Ammon's horn (tissue), 1 donor: ENCODE data around the gene SEMA4A.

Experiments used
- DNase-seq: peaks from one replicate; pipeline ENCODE4 v3.0.0-alpha.2; 2016; ENCODE audit warnings: low spot score

The SEMA4A gene

DNA sequence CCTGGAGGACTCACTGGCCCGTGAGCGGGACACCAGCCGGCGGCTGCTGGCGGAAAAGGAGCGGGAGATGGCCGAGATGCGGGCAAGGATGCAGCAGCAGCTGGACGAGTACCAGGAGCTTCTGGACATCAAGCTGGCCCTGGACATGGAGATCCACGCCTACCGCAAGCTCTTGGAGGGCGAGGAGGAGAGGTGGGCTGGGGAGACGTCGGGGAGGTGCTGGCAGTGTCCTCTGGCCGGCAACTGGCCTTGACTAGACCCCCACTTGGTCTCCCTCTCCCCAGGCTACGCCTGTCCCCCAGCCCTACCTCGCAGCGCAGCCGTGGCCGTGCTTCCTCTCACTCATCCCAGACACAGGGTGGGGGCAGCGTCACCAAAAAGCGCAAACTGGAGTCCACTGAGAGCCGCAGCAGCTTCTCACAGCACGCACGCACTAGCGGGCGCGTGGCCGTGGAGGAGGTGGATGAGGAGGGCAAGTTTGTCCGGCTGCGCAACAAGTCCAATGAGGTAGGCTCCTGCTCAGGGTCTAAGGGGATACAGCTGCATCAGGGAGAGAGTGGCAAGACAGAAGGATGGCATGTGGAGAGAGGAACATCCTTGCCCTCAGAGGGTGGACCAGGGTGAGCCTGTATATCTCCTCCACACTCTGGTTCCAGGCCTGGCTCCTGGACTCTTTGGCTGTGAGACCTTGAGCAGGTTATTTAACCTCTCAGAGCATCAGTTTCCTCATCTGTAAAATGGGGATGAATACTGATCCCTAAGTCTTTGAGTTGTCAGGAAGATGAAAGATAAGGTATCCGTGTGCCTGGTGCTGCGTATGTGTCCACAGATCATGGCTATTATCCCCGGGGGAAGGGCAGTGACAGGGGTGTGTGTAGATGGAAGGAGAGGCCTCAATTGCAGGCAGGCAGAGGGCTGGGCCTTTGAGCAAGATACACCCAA is 17.2 kb upstream of the SEMA4A start:
- no peak for DNase-seq

DNA sequence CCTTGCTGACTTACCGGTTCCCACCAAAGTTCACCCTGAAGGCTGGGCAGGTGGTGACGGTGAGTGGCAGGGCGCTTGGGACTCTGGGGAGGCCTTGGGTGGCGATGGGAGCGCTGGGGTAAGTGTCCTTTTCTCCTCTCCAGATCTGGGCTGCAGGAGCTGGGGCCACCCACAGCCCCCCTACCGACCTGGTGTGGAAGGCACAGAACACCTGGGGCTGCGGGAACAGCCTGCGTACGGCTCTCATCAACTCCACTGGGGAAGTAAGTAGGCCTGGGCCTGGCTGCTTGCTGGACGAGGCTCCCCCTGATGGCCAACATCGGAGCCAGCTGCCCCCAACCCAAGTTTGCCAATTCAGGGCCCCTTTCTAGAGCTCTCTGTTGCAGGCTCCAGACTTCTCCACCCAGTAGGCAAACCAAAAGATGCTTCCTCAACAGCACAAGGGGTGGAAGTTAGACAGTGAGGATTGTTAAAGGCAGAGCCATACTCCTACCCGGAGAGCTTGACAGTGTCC is 16.4 kb upstream of the SEMA4A start:
- no peak for DNase-seq

DNA sequence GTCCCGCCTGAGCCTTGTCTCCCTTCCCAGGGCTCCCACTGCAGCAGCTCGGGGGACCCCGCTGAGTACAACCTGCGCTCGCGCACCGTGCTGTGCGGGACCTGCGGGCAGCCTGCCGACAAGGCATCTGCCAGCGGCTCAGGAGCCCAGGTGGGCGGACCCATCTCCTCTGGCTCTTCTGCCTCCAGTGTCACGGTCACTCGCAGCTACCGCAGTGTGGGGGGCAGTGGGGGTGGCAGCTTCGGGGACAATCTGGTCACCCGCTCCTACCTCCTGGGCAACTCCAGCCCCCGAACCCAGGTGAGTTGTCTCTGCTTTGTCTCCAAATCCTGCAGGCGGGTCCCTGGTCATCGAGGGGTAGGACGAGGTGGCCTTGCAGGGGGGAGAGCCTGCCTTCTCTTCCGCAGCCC is 14.9 kb upstream of the SEMA4A start:
- DNase-seq: no peak

DNA sequence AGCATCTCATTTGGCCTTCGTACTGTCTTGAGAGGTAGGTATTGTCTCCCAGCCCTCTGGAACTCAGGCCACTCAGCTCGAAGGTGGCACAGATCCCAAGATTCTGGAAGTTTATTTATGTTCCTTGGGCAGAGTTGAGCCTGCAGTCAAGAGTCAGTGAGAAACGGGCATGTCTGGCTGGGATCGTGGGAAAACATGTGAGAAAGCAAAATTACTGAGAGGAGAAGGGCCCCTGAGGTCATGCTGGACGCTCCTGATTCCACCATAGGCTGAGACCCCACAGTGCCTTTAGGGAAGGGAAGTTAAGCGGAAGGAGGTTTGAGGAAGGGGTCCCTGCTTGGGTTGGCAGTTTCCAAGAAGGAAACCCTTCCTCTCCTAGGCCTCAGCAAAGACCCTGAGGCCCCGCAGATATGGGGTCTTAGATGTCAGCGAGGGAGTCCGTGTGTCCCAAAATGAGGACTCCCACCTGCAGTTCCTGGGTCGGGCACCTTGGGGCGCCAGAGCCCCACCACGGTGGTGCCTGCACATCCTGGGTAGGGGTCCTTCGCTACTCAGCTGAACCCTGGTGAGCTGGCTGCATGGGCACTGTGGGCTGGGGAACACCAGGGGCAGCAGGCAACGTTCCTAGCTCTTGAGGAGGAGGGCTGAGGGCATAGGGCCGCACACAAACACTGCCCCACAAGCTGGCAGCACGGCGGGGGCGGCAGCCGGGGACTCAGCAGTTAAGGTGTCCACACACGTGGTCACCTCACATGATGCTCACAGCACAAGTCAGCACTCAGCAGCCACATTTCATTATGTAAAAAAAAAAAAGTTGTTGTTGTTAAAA is 12.3 kb upstream of the SEMA4A start:
- DNase-seq: peak; percentile 61

DNA sequence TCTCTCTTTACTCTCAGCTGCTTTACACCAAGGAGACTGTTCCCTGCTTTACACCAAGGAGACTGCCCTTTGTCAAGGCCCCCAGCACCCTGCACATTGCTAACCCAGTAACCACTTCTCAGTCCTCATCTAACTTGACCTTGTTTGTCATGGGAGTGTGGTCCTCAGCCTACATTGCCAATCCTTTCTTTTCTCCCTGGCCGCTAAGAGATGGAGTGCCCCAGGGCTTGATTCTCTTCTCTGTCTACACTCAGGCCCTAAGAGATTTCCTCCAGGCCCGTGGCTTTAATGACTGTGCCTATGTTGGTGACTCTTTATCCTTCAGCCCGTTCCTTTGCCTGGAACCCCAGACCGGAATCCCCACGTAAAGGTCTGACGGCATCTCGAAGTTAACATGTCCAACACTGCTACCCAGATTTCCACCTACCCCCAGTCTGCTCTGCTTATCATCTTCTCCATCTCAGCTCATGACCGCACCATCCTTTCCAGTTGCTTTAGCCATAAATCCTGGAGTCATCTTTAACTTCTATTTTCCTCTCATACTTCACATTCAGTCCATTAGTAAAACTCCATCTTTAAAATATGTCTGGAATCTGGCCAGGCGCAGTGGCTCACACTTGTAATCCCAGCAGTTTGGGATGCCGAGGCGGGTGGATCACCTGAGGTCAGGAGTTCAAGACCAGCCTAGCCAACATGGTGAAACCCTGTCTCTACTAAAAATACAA is 9.5 kb upstream of the SEMA4A start:
- no peak for DNase-seq

DNA sequence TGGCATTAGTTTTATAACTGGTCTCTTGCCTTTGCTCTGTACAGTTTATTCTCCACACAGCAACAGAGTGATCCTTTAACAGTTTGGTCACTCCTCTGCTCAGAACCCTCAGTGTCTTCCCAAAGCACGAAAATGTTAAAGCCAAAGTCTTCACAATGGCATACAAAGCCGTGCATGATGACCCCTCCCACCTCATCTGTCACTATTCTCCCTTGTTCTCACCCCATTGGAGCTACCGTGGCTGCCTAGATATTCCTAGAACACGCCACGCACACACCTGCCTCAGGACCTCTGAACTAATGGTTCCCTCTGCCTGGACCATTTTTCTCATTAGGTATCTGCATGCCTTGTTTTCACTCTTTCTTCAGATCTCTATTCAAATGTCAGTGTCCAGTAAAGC is 8.6 kb upstream of the SEMA4A start:
- DNase-seq: no peak

DNA sequence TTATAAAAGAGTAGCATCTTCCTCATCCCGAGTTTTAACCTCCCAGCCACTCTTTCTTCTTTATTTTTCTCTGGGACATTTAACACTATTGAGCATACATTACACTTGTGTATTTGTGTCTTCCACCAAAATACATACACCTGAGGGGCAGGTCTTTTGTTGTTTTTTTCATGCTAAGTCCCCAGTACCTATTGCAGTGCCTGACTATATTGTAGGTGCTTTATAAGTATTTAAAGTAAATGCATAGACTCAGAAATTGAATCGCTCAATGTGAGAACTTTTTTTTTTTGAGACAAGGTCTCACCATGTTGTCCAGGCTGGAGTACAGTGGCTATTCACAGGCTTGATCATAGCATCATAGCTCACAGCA is 7.8 kb upstream of the SEMA4A start:
- DNase-seq: no peak

DNA sequence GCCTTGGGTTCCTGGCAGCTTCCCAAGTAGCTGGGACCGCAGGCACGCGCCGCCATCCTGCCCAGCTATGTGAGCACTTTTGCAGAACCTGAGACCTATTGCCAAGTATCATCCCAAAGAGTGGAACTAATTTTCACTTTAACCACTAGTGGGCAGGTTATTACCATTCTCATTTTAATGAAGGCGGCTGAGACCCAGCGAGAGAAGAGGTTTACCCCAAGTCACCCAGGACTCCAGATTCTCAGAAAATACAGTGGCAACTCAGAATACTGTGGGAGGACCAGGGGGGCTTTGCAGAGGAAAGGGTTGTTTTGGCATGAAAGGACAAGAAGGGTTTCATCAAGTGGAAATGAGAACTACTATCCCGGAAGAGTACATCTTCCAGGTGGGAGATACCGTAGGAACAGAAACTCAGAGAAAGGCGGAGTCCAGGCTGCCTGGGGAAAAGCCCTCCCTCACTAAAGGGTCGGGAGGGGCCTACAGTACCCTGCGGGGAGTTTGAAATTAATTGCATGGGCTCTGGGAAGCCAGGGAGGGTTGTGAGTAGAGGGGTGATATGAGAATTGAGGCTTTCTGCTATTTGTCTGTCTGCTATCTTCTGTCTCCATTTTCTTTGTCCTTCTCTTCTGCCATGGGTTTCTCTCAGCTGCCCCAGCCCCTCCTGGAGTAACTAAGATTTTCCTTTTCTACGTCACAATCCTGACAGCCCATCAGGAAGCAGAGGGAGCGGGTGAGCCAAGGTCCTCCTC is 7.2 kb upstream of the SEMA4A start:
- DNase-seq: peak; percentile 80

DNA sequence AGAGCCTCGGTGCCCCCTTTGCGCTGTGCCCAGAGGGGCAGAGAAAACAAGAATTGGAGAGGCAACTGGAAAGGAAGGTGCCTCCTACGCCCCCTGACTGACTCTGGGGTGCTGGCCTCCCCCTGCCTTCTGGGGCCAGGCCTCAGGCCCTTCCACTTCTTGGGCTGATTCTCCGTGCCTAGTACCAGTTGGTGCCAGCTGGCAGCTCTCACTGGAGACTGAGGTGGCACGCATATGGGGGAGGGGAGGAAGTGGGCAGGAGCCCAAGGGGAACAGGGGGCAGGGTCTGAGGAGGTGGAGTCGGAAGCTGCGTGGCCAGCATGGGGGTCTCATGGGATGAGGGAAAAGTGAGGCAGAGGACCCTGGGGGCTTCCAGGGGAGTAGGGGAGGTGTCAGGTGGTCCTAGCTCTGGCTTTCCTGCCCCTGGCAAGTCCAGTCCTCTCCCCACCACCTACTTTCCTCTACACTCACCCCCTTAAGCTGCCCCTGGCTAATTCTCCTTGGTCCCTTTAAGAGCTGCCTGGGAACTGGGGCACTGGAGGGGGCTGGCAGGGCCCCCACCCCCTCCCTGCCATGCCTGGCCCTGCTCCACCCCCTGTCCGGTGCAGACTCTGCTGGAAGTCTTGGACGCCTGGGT is 6.5 kb upstream of the SEMA4A start:
- peak; percentile 70 for DNase-seq

DNA sequence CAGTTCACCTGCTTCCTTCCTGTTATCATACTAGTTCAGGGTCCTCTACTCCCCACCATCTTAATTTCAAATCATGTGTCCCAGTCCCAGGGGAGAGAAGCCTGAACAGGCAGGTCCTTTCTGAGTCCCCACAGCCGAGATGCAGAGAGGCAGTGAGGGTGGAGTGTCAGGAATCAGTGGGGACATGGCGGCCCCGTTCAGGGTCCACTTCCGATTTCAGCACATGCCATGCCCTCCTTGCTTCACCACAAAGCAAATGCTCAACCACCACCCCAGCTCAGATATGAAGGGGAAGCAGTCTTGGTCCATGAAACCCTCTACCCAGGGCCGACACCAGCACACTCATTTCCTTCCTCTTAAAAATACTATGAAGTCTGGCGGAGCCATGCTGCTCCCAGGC is 5.2 kb upstream of the SEMA4A start:
- peak; percentile 51 for DNase-seq

DNA sequence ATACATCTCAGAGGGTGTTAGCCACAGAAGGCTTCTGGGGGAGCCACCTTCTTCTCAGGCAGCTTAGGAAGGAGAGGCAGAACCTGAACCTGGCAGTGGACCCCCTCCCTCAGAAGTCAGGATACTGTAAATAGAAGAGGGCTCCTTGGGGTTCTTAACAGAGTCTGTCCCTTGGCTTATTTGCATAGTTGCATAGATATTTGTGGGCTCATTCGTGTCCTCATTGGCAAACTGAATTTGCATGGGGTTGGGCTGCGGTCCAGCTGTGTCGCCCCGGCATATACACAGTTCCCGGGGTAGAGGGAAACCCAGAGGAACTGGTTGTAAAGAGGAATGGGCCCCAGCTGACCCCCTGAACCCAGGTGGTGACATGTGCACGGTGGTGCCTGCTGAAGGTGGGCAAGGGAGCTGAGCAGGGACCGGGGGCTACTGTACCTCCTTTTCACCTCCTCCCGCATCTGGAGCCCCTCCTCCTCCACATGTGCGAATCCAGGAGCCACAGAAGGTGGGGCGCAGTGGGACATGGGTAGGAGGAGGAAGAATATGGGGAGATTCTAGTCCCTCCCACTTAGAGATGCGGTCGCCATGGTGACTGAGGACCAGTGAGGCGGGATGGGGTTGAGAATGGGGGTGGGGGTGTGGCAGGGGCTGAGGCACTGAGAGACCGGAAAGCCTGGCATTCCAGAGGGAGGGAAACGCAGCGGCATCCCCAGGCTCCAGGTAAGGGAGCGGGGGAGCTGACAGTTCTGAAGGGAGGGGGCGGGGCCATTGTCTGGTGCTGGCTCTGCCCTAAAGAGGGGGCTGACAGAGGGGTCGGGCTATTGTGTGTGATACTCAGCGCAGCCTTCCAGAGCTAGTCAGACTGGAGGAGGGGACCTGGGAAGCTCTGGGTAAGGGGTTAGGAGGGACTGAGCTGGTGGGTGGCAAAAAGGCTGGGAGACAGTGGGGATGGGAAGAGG is 3.7 kb upstream of the SEMA4A start:
- no peak for DNase-seq

DNA sequence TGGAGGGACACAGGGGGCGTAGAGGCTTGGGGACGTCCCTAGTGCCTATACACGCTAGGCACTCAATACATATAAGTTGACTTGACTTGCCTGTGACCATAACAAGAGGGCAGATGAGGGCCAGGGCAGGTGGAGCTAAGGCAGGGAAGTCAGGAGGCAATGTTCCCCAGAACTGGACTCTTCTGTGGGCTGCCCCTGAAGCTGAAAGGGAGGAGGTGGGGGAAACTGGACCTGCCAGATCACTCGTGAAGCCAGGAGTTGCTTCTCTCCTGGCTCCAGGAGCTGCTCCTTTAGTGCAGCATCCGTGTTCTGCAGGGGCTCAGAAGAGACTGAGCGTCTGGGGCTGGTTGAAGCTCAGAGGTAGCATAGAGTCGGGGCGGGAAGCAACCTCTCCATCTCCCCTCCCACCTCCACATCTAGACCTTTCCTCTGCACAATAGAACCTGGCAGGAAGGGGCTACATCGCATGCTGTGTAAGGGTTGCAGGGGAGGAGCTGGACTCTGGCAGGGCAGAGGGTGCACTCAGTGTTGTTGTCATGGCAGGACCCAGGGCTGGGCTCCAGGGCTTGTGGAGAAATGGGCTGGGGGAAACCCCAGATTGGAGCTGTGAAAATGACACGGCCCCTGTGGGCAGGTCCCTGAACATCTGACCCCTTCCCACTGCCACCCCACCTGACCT is 2.9 kb upstream of the SEMA4A start:
- no peak for DNase-seq

DNA sequence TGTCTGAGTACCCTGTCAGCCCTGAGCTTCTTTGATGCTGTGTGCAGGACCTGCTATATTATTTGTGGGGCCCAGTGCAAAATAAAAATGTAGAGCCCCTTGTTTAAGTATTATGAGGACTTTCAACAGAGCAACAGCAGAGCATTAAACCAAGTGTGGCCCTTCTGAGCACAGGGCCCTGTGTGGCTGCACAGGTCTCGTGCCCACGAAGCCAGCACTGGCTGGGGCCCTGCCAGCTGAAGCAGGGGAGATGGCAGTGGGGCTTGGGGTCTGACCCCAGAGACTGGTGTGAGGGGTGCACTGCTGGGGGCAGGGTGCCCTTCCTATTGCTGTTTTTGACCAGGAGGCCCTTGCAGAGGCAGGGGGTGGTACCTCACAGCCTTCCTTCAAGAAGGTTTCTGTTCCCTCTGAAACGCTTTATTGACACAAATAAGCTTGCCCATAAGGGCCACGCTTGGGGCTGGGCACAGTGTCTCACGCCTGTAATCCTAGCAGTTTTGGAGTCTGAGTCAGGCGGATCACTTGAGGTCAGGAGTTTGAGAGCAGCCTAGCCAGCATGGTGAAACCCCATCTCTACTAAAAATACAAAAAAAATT is 2.2 kb upstream of the SEMA4A start:
- no peak for DNase-seq

DNA sequence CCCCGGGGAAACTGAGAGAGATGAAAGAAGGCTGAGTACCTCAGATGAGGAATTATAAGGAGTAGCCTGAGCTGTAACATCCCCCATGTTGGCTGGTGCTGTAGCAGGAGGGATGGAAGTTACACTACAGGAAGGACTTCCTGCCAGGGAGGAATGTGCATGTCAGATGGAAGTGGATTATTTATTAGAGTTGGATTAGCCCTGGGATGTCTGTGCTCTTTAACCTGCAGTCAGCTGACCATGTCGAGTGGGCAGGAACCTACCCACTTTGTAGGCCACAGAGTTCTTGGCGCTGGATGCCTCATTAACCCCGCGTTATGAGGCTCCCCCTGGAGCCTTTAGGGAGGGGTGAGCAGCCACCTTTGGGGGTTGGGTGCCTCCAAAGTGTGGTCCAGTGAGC is 757 bp upstream of the SEMA4A start:
- DNase-seq: no peak

DNA sequence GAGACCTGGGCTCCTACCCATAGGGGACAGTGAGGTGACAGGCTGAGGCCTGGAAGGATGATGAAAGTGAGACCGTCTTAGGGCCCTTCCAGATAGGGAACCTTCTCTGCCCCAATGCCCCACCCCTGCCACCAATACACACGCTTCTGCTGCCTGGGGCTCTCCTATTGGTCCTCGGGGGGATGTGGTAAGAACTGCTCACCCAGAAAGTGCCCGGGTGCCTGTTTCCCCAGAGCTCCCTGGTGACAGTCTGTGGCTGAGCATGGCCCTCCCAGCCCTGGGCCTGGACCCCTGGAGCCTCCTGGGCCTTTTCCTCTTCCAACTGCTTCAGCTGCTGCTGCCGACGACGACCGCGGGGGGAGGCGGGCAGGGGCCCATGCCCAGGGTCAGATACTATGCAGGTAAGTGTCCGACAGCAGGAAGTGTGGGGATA is 948 bp downstream of the SEMA4A start:
- peak; percentile 42 for DNase-seq

DNA sequence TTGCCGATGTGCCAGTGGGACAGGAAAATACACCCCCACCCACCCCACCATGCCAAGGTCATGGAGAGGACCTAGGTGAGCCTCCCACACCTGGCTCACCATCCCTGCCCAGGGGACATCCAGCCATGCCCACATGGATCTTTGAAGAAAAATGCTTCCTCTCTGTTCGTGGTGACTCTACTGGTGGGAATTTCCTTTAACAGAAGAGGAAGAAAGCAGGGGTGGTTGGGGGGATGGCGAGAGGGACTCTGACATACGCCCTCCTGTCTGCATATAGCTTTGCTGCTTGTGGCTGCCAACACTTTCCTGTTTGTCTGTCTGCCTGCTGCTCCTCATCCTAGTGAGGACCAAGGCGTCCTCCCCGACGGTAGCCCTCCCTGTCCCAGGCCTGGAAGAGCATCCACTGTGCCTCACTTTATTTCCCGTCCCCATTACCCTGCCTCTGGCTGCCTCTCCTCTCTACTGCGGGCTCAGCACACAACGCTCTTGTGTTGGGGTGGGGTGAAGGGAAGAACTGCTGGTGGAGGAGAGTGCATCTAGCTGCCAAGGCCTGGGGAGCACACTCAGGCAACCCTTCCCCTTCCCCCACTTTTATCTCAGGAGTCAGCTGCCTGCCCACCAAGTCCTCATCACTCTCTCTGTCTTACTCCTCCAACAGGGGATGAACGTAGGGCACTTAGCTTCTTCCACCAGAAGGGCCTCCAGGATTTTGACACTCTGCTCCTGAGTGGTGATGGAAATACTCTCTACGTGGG is 2.5 kb downstream of the SEMA4A start:
- no peak for DNase-seq

DNA sequence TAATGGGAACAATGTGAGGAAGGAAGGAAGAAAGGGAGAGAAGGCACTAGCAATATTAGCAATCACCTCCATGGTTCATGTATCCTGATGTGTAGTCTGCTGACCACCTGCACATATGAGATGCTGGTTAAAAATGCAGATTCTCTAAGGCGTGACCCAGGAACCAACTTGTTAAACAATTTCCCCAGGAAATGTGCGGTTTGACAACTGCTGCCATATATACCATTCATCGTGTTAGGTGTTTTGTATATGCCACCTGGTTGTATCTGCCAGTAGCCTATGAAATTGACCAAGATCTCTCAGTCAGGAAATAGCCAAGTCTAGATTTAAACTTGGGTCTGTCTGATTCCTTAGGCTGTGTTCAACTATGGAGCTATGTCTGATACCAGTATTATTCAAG is 4.1 kb downstream of the SEMA4A start:
- no peak for DNase-seq

DNA sequence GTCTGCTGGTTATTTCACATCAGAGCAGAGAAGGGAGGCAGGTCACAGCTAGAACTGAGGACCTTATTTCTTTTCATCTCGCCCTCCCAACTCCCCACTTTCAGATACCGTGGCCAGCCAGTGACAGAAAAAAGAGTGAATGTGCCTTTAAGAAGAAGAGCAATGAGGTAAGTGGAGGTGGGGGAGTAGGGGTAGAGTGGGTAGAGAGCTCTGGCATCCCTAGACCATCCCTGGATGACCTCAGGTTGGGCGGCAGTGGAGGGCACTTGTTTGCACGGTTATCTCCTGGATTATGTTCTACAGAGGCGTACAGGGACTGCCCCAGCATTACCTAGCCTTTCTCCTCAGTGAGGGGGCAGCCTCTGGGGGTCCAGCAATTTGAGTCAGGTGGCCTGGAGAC is 4.6 kb downstream of the SEMA4A start:
- no peak for DNase-seq
